ENCODE measurements around the gene ZSCAN2.

DNA sequence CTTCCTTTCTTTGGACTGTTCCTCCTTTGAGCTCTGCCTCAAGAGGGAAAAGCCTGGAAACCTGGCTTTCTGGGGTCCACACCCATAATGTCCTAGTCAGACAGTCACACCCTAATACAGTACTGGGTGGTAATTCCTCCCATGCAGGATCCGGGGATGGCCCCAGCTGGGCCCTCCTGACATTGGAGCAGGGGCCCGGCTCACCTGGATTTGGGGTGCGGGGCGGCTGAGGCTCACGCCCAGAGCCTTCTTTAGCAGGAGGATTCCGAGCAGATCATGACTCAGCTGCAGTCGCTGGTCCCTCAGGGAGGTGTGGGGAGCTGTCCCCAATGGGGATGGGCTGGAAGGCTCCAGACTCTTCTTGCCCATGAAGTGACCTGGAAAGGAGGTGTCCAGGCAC, 56.2 kb downstream of the ZSCAN2 start:
- TF ChIP-seq, protein P1, sequence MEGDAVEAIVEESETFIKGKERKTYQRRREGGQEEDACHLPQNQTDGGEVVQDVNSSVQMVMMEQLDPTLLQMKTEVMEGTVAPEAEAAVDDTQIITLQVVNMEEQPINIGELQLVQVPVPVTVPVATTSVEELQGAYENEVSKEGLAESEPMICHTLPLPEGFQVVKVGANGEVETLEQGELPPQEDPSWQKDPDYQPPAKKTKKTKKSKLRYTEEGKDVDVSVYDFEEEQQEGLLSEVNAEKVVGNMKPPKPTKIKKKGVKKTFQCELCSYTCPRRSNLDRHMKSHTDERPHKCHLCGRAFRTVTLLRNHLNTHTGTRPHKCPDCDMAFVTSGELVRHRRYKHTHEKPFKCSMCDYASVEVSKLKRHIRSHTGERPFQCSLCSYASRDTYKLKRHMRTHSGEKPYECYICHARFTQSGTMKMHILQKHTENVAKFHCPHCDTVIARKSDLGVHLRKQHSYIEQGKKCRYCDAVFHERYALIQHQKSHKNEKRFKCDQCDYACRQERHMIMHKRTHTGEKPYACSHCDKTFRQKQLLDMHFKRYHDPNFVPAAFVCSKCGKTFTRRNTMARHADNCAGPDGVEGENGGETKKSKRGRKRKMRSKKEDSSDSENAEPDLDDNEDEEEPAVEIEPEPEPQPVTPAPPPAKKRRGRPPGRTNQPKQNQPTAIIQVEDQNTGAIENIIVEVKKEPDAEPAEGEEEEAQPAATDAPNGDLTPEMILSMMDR (IDR thresholded peaks at IDR 0.05): no peak
- TF ChIP-seq ZFX (IDR thresholded peaks at IDR 0.05; ENCODE audit: borderline replicate concordance): no peak
